Sigmoid colon (tissue), 7 donors: Measurements from ENCODE around the gene HINT2. TPM values are rescaled to one million over a fixed set of nuclear protein-coding genes. Genes with fewer than 3 reads are reported as not detected.

Source experiments
- DNase-seq: peaks from one replicate; pipeline ENCODE4 v3.0.0-alpha.2; 2019
- H3K27ac ChIP-seq, 4 donors: fragments of 200-600 bp; sonication (generic); one replicate each; pipeline ENCODE4 v1.5.1; 2016 to 2019; ENCODE audit warnings: mild to moderate bottlenecking in 1 of 4
- H3K27me3 ChIP-seq, 3 donors: fragments of 200-600 bp; sonication (generic); one replicate each; pipeline ENCODE4 v1.5.1; 2019; ENCODE audit warnings: mild to moderate bottlenecking in 1 of 3
- H3K36me3 ChIP-seq, 4 donors: fragments of 200-600 bp; sonication (generic); one replicate each; pipeline ENCODE4 v1.5.1; 2016 to 2019
- H3K4me1 ChIP-seq, 4 donors: fragments of 200-600 bp; sonication (generic); one replicate each; pipeline ENCODE4 v1.5.1; 2017 to 2019
- H3K4me3 ChIP-seq, 4 donors: fragments of 200-600 bp; sonication (generic); one replicate each; pipeline ENCODE4 v1.5.1; 2017 to 2019; ENCODE audit warnings: mild to moderate bottlenecking in 2 of 4, moderate library complexity in 1 of 4
- H3K9me3 ChIP-seq, 4 donors: fragments of 200-600 bp in 3 of 4; sonication (generic) in 3 of 4; one replicate each; pipeline versions ENCODE4 v1.5.1 to v1.6.1; 2013 to 2019
- CTCF ChIP-seq, 4 experiments: fragments of 450-650 bp in 3 of 4; fragments of 200-600 bp in 1 of 4; IDR thresholded peaks; one replicate each; pipeline ENCODE4 v1.5.1; 2016 to 2019; ENCODE audit warnings: antibody characterized with exemption in 4 of 4, mild to moderate bottlenecking in 3 of 4, moderate library complexity in 2 of 4
- EP300 ChIP-seq, 4 donors: sonication (generic); formaldehyde crosslinking; IDR thresholded peaks; one replicate each; pipeline ENCODE4 v1.6.1; 2017; ENCODE audit warnings: antibody characterized with exemption in 4 of 4
- POLR2A ChIP-seq, 2 donors: fragments of 450-650 bp; IDR thresholded peaks; one replicate each; pipeline ENCODE4 v1.6.1; 2016; ENCODE audit warnings: antibody characterized with exemption in 2 of 2, mild to moderate bottlenecking in 2 of 2, moderate library complexity in 2 of 2
- POLR2AphosphoS5 ChIP-seq, 4 donors: sonication (generic); formaldehyde crosslinking; IDR thresholded peaks; one replicate each; pipeline ENCODE4 v1.6.1; 2017; ENCODE audit warnings: antibody characterized with exemption in 4 of 4
- WGBS, 2 donors: extraction: QIAGEN DNeasy Blood & Tissue Kit; methylation state at CpG; one replicate each; pipeline ENCODE4 v1.1.7; 2013; 5-methylcytosine and 5-hydroxymethylcytosine counted together
- intact Hi-C: fragments of 100-400 bp; cut with DNase I; formaldehyde crosslinking; loops from one replicate; pipeline ENCODE4 v1.15.1; 2023
- polyA plus RNA-seq, 3 donors: library from polyadenylated mRNA; stranded (reverse); fragments of 200-250 nt; gene quantifications; one replicate each; pipeline ENCODE4 v1.2.3, GENCODE V29; 2013
- total RNA-seq, 4 donors: library from RNA; depleted of rRNA; stranded (reverse); fragments of >200 nt; gene quantifications; one replicate each; pipeline ENCODE4 v1.1.0, GENCODE V29; 2016
- donor health status: healthy with polysubstance abuse.
- donor health status: Bipolar disorder and iron deficiency.
- donor health status: healthy.

Gene HINT2
- total and polyA plus RNA-seq, 7 donors = 23.5 to 125 (median 42.8) TPM

- Histone ChIP-seq H3K4me3 (no peak overlapping the region), H3K27me3 (no peaks in the 10 kb centered on the region), H3K9me3 (no peaks in the 10 kb centered on the region), H3K27ac (no peak overlapping the region), H3K4me1 (peaks cover 0 to 4% (median 0%) of the 10 kb centered on the region in 4 donors), H3K36me3 (peaks cover 0 to 53% (median 12%) of the 10 kb centered on the region in 4 donors)
- DNase-seq = no peak
- 84 to 91% methylated on average over 7 of the region's 7 CpGs for WGBS, 2 donors
- TF ChIP-seq CTCF (IDR thresholded peaks at IDR 0.05) (no peak), POLR2A (IDR thresholded peaks at IDR 0.05) (no peak), POLR2AphosphoS5 (IDR thresholded peaks at IDR 0.05) (no peak), EP300 (IDR thresholded peaks at IDR 0.05) (no peak)
- intact Hi-C loops = no loop called here
Measured at GRCh38 chr9:35800530-35800929, 14.3 kb downstream of the HINT2 start.

DNA sequence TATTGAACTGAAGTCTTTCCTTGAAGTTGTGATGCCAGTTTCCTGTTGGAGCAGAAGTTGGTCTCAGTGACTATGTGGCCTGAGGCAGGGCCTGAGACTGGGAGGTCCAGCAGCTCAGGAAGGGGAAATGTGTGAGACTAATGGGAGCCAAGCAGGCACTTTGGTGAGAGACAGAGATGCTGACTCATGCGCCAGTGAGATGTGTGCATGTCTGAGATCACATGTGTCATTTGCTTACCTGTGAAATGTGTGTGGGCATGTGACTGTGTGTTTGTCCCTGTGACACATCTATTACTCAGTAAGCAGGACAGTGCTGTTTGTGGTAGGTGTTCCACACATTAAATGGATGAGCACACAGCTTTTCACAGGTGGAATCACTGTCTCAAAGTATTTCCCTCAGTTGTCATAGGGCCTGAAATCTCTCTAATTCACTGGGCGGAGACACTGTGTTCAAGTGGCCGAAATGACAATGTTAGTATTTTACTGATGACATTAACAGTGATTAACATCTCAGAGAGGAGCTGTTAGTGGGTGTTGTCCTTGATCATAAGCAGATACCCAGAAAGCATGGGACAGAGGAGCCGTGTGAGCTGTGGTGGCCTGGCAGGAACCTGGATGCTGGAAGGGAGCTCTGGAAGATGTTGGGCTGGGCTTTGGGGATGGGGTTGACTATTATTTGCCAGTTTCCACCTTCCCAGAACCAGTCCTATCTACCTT is 16.0 kb downstream of the HINT2 start:
- intact Hi-C loops = no loop called here
- Histone ChIP-seq H3K4me1 (peaks cover 0 to 21% (median 13%) of the 10 kb centered on the region in 4 donors), H3K9me3 (no peaks in the 10 kb centered on the region), H3K4me3 (no peak overlapping the region), H3K27me3 (no peaks in the 10 kb centered on the region), H3K27ac (no peak overlapping the region), H3K36me3 (peaks cover 0 to 45% (median 12%) of the 10 kb centered on the region in 4 donors)
- DNase-seq = no peak
- no peak for TF ChIP-seq EP300 (IDR thresholded peaks at IDR 0.05)
- 91 to 92% methylated on average over 4 of the region's 4 CpGs for WGBS, 2 donors

GRCh38 chr9:35797311-35798109 is 17.3 kb downstream of the HINT2 start:
- no peaks in the 10 kb centered on the region for H3K27me3 ChIP-seq
- peaks cover 0 to 34% (median 26%) of the 10 kb centered on the region in 4 donors for H3K4me1 ChIP-seq
- H3K9me3 ChIP-seq = no peaks in the 10 kb centered on the region
- peaks cover 0 to 35% (median 10%) of the 10 kb centered on the region in 4 donors for H3K36me3 ChIP-seq
- H3K4me3 ChIP-seq = no peak overlapping the region
- TF ChIP-seq EP300 (IDR thresholded peaks at IDR 0.05) (no peak), POLR2A (IDR thresholded peaks at IDR 0.05) (no peak), POLR2AphosphoS5 (IDR thresholded peaks at IDR 0.05) (no peak)
- intact Hi-C loops = no loop called here
- WGBS, 2 donors = 93% methylated on average over 6 of the region's 6 CpGs
- no peak for DNase-seq
- no peak overlapping the region for H3K27ac ChIP-seq

GRCh38 chr9:35795695-35796094 is 19.1 kb downstream of the HINT2 start:
- H3K4me3 ChIP-seq = no peak overlapping the region
- H3K9me3 ChIP-seq = no peaks in the 10 kb centered on the region
- peaks cover 0 to 17% (median 0%) of the 10 kb centered on the region in 4 donors for H3K36me3 ChIP-seq
- no peak overlapping the region for H3K27ac ChIP-seq
- no peak for DNase-seq
- H3K4me1 ChIP-seq = peaks cover 0 to 46% (median 39%) of the 10 kb centered on the region in 4 donors
- TF ChIP-seq EP300 (IDR thresholded peaks at IDR 0.05) (no peak), POLR2A (IDR thresholded peaks at IDR 0.05) (no peak), CTCF (IDR thresholded peaks at IDR 0.05) (no peak), POLR2AphosphoS5 (IDR thresholded peaks at IDR 0.05) (no peak)
- intact Hi-C loops = no loop called here
- no peaks in the 10 kb centered on the region for H3K27me3 ChIP-seq

DNA sequence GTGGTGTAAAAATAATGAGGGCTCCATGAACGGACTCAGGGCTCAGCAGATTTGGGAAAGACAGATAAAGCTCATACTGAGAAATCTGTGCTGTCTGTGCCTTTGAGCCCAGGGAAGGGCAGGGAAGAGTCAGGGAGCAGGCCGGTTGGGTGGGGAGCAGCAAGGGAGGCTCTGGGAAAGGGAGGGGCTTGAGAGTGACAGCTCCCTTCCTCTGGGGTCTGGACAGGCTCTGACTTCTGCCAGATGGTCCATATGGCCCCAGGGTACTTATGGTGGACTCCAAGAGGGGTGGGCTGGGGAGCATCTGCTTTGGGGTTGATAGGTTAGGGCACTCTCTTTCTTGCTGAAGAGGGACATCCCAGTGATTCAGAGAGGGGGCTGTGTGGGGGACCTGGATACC is 21.4 kb downstream of the HINT2 start:
- WGBS, 2 donors = 74 to 94% methylated on average over 2 of the region's 2 CpGs
- peak overlapping the region in 3 of 4 donors; percentile 25 to 82 (median 79) for H3K27ac ChIP-seq

More for the DNA sequence above, 21.4 kb downstream of the HINT2 start:
- Histone ChIP-seq H3K9me3 (no peaks in the 10 kb centered on the region), H3K4me1 (peaks cover 0 to 53% (median 43%) of the 10 kb centered on the region in 4 donors), H3K4me3 (peak overlapping the region in 1 of 4 donors; percentile 70), H3K27me3 (no peaks in the 10 kb centered on the region), H3K36me3 (no peaks in the 10 kb centered on the region)
- no peak for TF ChIP-seq EP300 (IDR thresholded peaks at IDR 0.05)
- TF ChIP-seq POLR2A (IDR thresholded peaks at IDR 0.05) = no peak
- no peak for TF ChIP-seq POLR2AphosphoS5 (IDR thresholded peaks at IDR 0.05)
- TF ChIP-seq CTCF (IDR thresholded peaks at IDR 0.05) = no peak
- intact Hi-C loops = loop anchor here (5.0 kb wide), 1 partner anchor 154 kb away; no protein-coding TSS in a partner anchor
- no peak for DNase-seq
